Activated CD8-positive, alpha-beta memory T cell treated with anti-CD3 and anti-CD28 coated beads, Interleukin-2, amount 50 U/mL, for 24 hours (primary cell): ENCODE data around the gene DNM3.
"Not testable (repeated sequence)": the region's sequence is repeated elsewhere in the genome, so short reads cannot be mapped to it uniquely, and the experiment has no call there.

Experiments
- DNase-seq: peaks from one replicate; pipeline ENCODE4 v3.0.0-alpha.2; 2020; ENCODE audit errors: extremely low read depth

The DNM3 gene

GRCh38 chr1:172359491-172359999 is 518.2 kb downstream of the DNM3 start:
- no peak for DNase-seq

DNA sequence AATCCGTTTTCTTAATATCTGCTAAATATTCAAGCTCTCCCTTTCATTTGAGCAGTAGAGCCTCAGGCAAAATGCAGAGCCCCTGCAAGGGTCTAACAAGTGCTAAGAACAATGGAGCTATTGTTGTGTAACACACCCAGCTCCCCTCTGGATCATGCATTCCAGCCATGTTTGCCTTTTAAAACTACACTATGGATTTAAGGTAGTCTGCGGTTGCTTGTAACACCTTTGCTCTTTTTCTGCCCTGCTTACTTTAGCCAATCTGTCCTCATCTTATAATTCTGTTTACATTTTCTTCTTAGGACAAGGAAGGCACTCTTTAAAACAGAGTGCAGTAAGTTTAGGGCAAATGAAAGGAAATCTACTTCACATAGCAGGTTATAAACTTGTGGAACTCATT is 519.2 kb downstream of the DNM3 start:
- no peak for DNase-seq

GRCh38 chr1:172360985-172361384 is 519.7 kb downstream of the DNM3 start:
- DNase-seq = no peak

DNA sequence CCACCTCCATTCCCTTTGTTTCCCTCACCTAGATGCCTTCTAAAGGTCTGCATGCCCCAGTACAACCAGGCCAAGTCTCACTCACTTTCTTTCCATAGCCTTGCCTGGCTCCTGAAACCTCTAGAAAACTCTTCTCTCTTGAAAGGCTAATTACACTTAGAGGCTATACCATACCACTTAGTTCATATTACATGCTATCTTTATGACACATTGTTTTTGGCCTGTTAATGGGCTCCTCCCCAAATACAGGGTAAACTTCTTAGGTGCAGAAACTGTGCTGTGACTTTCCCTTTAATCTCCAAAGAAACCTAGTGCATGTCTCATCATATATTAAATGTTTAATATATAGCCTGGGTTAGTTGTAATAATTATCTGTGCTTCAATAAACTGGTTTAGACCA is 522.6 kb downstream of the DNM3 start:
- no peak for DNase-seq

DNA sequence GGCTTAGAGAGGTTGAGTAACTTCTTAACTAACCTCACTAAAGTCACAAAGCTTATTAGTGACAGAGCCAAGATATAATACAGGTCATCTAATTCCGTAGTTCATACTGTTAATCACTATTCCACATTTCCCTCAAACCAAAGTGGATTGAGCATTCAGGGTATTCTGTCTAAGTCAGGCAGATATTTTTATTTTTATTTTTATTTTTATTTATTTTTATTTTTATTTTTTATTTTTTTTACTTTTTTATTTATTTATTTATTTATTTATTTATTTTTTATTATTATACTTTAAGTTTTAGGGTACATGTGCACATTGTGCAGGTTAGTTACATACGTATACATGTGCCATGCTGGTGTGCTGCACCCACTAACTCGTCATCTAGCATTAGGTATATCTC is 530.3 kb downstream of the DNM3 start:
- not testable (repeated sequence) for DNase-seq

- no peak for DNase-seq
These were observed 532.6 kb downstream of the DNM3 start for GRCh38 chr1:172373864-172374263.

DNA sequence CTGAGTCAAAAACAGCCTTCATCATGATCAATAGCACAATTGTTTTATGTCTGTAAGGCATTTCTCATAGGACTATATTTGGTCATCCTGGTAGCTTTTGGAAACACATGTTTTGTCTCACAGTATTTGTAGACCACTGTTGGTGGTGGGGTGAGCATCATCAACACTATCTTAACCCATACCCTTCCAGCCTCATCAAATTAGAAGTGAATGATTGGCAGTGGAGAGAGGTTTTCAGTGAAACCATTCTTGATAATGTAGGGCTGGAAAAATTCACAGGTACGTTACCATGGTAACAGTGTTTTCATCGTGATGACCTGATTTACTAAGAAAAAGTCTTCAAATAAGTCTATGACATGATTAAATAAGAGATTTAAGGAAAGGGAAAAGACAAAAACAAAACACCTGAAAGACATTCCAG is 533.9 kb downstream of the DNM3 start:
- DNase-seq = no peak

- DNase-seq = no peak
These were observed 535.1 kb downstream of the DNM3 start for GRCh38 chr1:172376431-172376830.

DNA sequence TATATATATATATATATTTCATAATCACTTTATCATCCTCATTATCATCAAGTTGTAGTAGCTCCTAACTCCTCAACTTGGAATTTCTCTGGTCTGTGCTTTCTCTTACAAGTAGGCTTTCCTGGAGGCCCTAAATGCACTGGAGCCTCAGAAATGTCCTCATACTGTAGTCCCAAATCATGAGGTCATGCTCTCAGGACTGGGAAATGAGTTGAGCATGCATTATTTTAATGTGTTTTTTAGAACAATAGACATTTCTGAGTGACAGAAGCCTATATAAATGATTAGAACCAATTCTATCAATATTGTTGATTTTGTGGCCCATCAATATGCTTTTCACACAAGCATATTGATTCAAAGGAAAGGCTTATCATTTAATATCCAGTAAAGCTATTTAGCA is 536.3 kb downstream of the DNM3 start:
- DNase-seq = no peak

GRCh38 chr1:172378109-172378760 is 536.9 kb downstream of the DNM3 start:
- no peak for DNase-seq

- no peak for DNase-seq
These were observed 539.3 kb downstream of the DNM3 start for GRCh38 chr1:172380441-172381244.

- no peak for DNase-seq
These were observed 540.6 kb downstream of the DNM3 start for GRCh38 chr1:172381946-172382345.

DNA sequence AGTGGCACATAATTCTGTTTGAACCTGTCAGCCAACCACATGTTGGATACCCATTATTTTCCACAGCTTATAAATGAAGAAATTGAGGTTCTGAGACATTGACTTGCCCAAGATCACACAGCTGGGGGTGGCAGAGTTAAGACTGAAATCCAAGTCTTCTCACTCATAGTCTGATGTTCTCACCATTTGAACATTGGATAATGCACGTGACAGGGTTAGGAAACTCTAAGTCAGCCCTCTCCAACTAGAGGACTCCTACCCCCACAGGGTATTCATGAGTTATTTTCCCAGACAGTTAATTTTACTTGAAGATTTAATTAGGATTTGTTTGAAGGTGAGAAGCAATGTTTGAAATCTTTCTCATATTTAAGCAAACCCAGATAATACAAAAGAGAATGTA is 541.1 kb downstream of the DNM3 start:
- no peak for DNase-seq

DNA sequence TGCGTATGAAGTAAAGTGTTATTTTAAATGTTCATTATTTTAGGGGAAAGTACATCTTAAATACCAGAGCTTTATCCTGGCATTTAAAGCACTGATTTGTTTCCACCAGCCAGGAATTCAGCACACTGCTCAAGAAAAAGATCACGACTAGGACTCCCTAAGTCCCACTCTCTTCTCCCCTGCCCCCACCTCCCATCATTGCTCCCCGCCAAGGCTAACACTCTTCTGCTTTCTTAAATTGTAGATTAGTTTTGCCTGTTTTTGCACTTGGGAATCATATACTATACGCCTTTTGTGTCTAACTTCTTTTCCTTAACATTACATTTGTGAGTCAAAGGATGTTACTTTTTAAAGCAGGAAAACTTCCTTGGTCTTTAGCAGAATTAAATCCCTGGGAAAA is 541.7 kb downstream of the DNM3 start:
- no peak for DNase-seq

DNA sequence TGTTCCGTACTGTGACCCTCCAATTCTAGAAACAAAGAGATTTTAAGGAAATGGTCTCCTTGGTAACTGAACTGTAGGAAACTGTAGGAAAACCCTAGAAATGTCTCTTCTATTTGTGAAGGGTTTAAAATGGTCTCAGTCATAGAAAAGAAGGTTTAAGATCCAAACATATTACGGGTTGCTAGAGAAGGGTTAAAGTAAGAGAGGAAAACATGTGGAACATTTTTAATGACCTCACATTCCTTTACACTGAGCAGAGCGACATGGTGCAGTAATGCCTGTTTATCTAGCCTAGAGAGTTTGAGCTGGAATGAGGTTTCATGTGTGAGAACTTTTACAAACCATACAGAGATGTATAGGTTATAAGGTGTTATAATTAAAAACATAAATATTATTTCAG is 542.2 kb downstream of the DNM3 start:
- DNase-seq = no peak

DNA sequence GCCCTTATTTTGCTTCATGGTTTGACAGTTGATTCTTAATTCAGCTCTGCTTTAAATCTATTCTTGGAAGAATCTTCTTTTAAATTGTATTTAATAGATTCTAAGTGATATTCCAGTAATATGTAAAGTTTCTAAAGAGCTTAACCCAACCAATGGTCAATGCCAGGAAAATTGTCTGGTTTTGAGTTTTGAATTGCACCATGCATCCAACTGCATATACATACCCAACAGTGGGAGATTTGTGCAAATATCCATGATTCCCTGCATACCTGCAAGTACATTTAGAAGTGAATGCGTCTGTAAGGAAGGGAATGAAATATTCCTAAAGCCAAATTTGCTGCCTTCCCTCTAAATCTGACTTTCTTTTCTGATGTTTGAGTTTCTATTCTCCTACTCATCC is 543.4 kb downstream of the DNM3 start:
- no peak for DNase-seq

- no peak for DNase-seq
These were observed 544.7 kb downstream of the DNM3 start for GRCh38 chr1:172386046-172386445.

DNA sequence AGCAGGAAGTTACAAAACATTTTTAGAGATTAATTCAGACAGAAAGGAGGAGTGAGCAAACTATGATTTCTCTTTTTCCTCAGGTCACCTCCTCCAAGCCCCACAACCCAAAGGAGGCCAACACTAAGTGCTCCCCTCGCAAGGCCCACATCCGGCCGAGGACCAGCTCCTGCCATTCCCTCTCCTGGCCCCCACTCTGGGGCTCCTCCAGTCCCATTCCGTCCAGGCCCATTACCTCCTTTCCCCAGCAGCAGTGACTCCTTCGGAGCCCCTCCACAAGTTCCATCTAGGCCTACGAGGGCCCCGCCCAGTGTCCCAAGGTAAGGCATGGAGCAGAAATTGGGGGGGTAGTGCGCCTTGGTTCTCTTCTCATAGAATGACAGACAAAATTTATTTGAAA is 547.2 kb downstream of the DNM3 start:
- no peak for DNase-seq

DNA sequence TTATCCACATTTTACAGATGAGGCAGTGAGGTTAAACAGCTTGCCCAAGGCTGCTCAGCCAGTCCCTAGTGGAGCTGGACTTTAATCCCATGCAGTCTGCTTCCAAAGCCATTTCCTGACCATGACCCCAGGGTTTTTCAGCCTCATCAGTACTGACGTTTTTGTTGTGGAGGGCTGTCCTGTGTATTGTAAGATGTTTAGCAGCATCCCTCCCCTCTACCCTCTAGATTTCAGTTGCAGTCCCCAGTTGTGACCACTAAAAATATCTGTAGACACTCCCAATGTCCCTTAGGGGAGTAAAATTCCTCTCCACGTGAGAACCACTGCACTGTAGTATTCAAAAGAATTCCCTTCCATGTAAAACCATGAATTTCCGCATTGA is 549.0 kb downstream of the DNM3 start:
- no peak for DNase-seq

- DNase-seq = no peak
These were observed 549.6 kb downstream of the DNM3 start for GRCh38 chr1:172390683-172391551.

DNA sequence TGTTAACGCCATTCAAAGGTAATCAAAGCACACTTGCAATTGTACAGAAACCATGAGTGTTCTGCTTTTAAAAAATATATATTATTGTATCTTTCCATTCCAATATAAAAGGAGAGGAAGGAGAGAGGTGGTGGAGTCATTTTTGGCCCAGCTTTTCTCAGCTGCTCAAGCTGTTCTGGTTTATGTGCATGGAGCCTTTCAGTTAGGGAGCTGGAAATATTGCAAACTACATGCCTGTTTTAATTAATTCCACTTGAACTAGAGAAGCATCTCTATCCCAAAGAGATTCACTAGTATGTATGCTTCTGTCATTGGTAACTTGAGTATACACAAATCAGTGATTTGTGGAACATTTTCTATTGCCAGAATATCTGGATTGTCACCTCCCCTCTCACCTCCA is 550.7 kb downstream of the DNM3 start:
- no peak for DNase-seq

DNA sequence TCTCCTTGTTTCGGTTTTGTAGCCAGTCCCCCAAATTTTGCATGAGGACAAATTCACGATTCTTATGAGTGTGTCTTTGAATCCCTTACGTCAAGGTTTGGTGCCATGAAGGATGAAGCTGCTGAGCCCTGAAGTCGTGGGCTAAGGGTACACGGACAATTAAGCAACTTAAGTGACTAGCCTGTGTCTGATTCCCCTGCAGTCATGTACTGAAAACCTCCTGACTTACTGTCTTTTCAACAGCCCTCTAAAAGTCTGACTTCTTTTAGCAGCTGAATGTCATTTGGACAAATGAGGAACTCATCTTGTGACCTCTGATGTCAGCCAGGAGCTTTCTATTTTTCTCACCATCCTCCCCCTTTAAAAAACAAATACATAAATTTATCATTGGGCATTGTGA is 552.1 kb downstream of the DNM3 start:
- no peak for DNase-seq
